SK-N-SH (cell line): ENCODE measurements around the gene NLRP11. TPM values are rescaled to one million over a fixed set of nuclear protein-coding genes. Genes with fewer than 3 reads are reported as not detected.

Experiments
- CTCF ChIA-PET: fragments of 300-600, 350-600 bp; formaldehyde crosslinking; extraction: SDS; loops from one replicate; lab custom pipeline; 2021; lab: Yijun Ruan, JAX
- POLR2A ChIA-PET: fragments of 350-600 bp; sonication (Branson Sonifier 250); formaldehyde crosslinking; extraction: SDS; loops from one replicate; lab custom pipeline; 2020; ENCODE audit warnings: antibody characterized with exemption, inconsistent platforms; lab: Yijun Ruan, JAX
- DNase-seq: peaks from one replicate; pipeline ENCODE4 v3.0.0; 2012
- H2AFZ ChIP-seq: fragments of 200-600 bp; sonication (generic); 2 replicates; pipeline ENCODE4 v1.8.1; 2016; ENCODE audit warnings: antibody characterized with exemption, mild to moderate bottlenecking, low read depth
- H3F3A ChIP-seq: fragments of 200-600 bp; sonication (generic); replicated peaks from 2 replicates; pipeline ENCODE3; 2016; ENCODE audit warnings: antibody characterized with exemption, mild to moderate bottlenecking; ENCODE audit not compliant: insufficient read depth
- H3K27ac ChIP-seq, 2 experiments: fragments of 200-500 bp in 1 of 2; fragments of 200-600 bp in 1 of 2; sonication (Bioruptor generic) in 1 of 2; sonication (generic), shearing (Covaris generic) in 1 of 2; 2 replicates each; pipeline versions ENCODE4 v1.5.1 to v1.6.1; 2014 to 2016; ENCODE audit warnings: low read depth in 2 of 2, inconsistent platforms in 1 of 2, low read length in 1 of 2, mild to moderate bottlenecking in 1 of 2, mixed read lengths in 1 of 2
- H3K27me3 ChIP-seq: fragments of 200-600 bp; sonication (generic), shearing (Covaris generic); 2 replicates; pipeline ENCODE4 v1.6.1; 2016; ENCODE audit warnings: mixed run types; ENCODE audit not compliant: insufficient read depth
- H3K36me3 ChIP-seq, 2 experiments: fragments of 200-500 bp in 1 of 2; fragments of 200-600 bp in 1 of 2; sonication (Bioruptor generic) in 1 of 2; sonication (generic) in 1 of 2; replicated peaks in 1 of 2; 2 replicates each; pipeline versions ENCODE3 to v1.5.1; 2014 to 2016; ENCODE audit warnings: low read length in 1 of 2, mild to moderate bottlenecking in 1 of 2; ENCODE audit not compliant: insufficient read depth in 2 of 2, control insufficient read depth in 1 of 2
- H3K4me1 ChIP-seq, 2 experiments: fragments of 200-500 bp in 1 of 2; fragments of 200-600 bp in 1 of 2; sonication (Bioruptor generic) in 1 of 2; sonication (generic), shearing (Covaris generic) in 1 of 2; 2 replicates each; pipeline versions ENCODE4 v1.5.1 to v1.6.1; 2014 to 2016; ENCODE audit warnings: low read depth in 1 of 2, low read length in 1 of 2, mixed run types in 1 of 2; ENCODE audit not compliant: insufficient read depth in 2 of 2, control insufficient read depth in 1 of 2
- H3K4me2 ChIP-seq: fragments of 200-600 bp; sonication (generic), shearing (Covaris generic); 2 replicates; pipeline ENCODE4 v1.6.1; 2017; ENCODE audit warnings: mixed run types
- H3K4me3 ChIP-seq, 2 experiments: fragments of 200-500 bp in 1 of 2; fragments of 200-600 bp in 1 of 2; sonication (Bioruptor generic) in 1 of 2; sonication (generic), shearing (Covaris generic) in 1 of 2; 2 replicates each; pipeline versions ENCODE4 v1.5.1 to v1.8.1; 2014 to 2016; ENCODE audit warnings: low read depth in 2 of 2, inconsistent platforms in 1 of 2, low read length in 1 of 2, mild to moderate bottlenecking in 1 of 2, mixed read lengths in 1 of 2, moderate library complexity in 1 of 2
- H3K79me2 ChIP-seq: fragments of 200-600 bp; sonication (generic); 2 replicates; pipeline ENCODE4 v1.8.1; 2017; ENCODE audit warnings: mild to moderate bottlenecking; ENCODE audit not compliant: insufficient read depth
- H3K9ac ChIP-seq: fragments of 200-600 bp; sonication (generic); 2 replicates; pipeline ENCODE4 v1.6.1; 2017; ENCODE audit warnings: mixed run types
- H3K9me2 ChIP-seq: fragments of 200-600 bp; sonication (generic); 2 replicates; pipeline ENCODE4 v1.6.1; 2017; ENCODE audit warnings: mixed run types
- H3K9me3 ChIP-seq: fragments of 200-600 bp; sonication (generic); 2 replicates; pipeline ENCODE4 v1.6.1; 2017; ENCODE audit warnings: mixed run types, mild to moderate bottlenecking, moderate library complexity
- H4K20me1 ChIP-seq: fragments of 200-600 bp; sonication (generic); 2 replicates; pipeline ENCODE4 v1.6.1; 2017; ENCODE audit warnings: mild to moderate bottlenecking, mixed run types; ENCODE audit not compliant: insufficient read depth
- EP300 ChIP-seq, 2 experiments: IDR thresholded peaks; 2 replicates each; pipeline versions ENCODE4 v1.4.0 to v1.6.1; 2012; ENCODE audit warnings: borderline replicate concordance in 1 of 2, low read depth in 1 of 2, low read length in 1 of 2
- EZH2phosphoT487 ChIP-seq: fragments of 200-600 bp; sonication (generic); IDR thresholded peaks from 2 replicates; pipeline ENCODE4 v1.6.1; 2017; ENCODE audit warnings: low read depth, mixed run types, mild to moderate bottlenecking, antibody characterized with exemption, moderate library complexity, borderline replicate concordance
- FOSL2 ChIP-seq: IDR thresholded peaks from 2 replicates; pipeline ENCODE4 v1.4.0; 2012; ENCODE audit warnings: low read depth, mild to moderate bottlenecking, moderate library complexity, borderline replicate concordance
- FOXM1 ChIP-seq: IDR thresholded peaks from 2 replicates; pipeline ENCODE4 v1.4.0; 2012; ENCODE audit warnings: low read depth, mild to moderate bottlenecking
- GATA2 ChIP-seq: sonication (generic); formaldehyde crosslinking; IDR thresholded peaks from 2 replicates; pipeline ENCODE4 v1.5.0; 2020; ENCODE audit warnings: mild to moderate bottlenecking, missing genetic modification reagents
- MXI1 ChIP-seq: IDR thresholded peaks from 2 replicates; pipeline ENCODE4 v1.6.1; 2012; ENCODE audit warnings: mild to moderate bottlenecking, low read depth, low read length, improper control_type of control experiment
- NFIC ChIP-seq: IDR thresholded peaks from 2 replicates; pipeline ENCODE4 v1.4.0; 2012; ENCODE audit warnings: borderline replicate concordance
- REST ChIP-seq: IDR thresholded peaks from 2 replicates; pipeline ENCODE4 v1.6.1; 2012; ENCODE audit warnings: mild to moderate bottlenecking, low read depth, low read length, moderate library complexity
- RXRA ChIP-seq: IDR thresholded peaks from 2 replicates; pipeline ENCODE4 v1.4.0; 2012; ENCODE audit warnings: low read depth, mild to moderate bottlenecking, borderline replicate concordance
- SMC3 ChIP-seq: IDR thresholded peaks from 2 replicates; pipeline ENCODE4 v1.6.1; 2012; ENCODE audit warnings: low read depth, low read length, improper control_type of control experiment
- TAF1 ChIP-seq: IDR thresholded peaks from 2 replicates; pipeline ENCODE4 v1.6.1; 2012; ENCODE audit warnings: low read depth, mild to moderate bottlenecking, low read length, moderate library complexity, borderline replicate concordance
- TCF12 ChIP-seq: IDR thresholded peaks from 2 replicates; pipeline ENCODE4 v1.4.0; 2012
- TEAD4 ChIP-seq: IDR thresholded peaks from 2 replicates; pipeline ENCODE4 v1.4.0; 2012; ENCODE audit warnings: mild to moderate bottlenecking, borderline replicate concordance; ENCODE audit not compliant: insufficient read depth
- YY1 ChIP-seq: IDR thresholded peaks from 2 replicates; pipeline ENCODE4 v1.4.0; 2012; ENCODE audit warnings: low read depth, mild to moderate bottlenecking
- WGBS: methylation state at CpG from one replicate; pipeline ENCODE4 v1.1.6; 2017; ENCODE audit warnings: low lambda C conversion rate; 5-methylcytosine and 5-hydroxymethylcytosine counted together
- polyA plus RNA-seq, 3 experiments: library from polyadenylated mRNA; depleted of rRNA; stranded (reverse); fragments of >200 nt; gene quantifications; 2 replicates each; pipeline ENCODE4 v1.2.3, GENCODE V29; 2012

Gene NLRP11
- polyA plus RNA-seq, 1 of the 3 experiments (the other 2 are of a cell fraction): 0.02 TPM

GRCh38 chr19:55750715-55751114 lies 81.1 kb downstream of the NLRP11 start:
- ChIA-PET POLR2A (no interaction called here), CTCF (no interaction called here)

DNA sequence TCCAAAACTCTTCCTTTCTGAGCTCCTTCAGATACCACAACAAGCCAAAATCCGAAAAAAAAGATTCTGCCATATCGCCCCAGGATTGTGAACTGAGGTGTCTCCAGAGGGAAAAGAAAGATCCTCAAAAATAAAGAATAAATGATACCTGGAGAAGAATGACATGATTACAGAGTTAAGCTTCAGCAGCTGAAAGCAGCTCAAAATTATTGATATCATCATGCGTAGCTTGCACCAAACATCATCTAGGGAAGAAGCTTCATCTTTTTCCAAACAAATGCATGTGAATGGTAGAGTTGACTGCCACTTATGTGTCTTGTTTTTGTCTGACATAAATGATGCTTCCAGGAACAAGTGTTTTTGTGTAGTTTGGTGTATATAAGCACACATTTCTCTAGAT lies 93.5 kb downstream of the NLRP11 start, which contains the start of gene NLRP9:
Gene NLRP9, minus strand, starts transcription at position 101 of the 400 bp plus-strand sequence. Its CDS starts 28 bp downstream, at position 73.
- TF ChIP-seq FOXM1 (no peak), GATA2 (no peak), MXI1 (no peak), SMC3 (no peak), RXRA (no peak), NFIC (no peak)
- H3K9ac ChIP-seq: no peak within 1 kb of the TSS
- no peak for DNase-seq
- no peak within 1 kb of the TSS for H2AFZ ChIP-seq
- ChIA-PET POLR2A (no interaction called here), CTCF (no interaction called here)
- no peaks in the 10 kb centered on the region for H3K36me3 ChIP-seq
- H3K27ac ChIP-seq: no peak within 1 kb of the TSS
- H3K4me2 ChIP-seq: no peak within 1 kb of the TSS
- no peaks in the 10 kb centered on the region for H3K79me2 ChIP-seq
- H4K20me1 ChIP-seq: no peaks in the 10 kb centered on the region
- H3K4me3 ChIP-seq: no peak within 1 kb of the TSS
- H3K27me3 ChIP-seq: peaks cover 65% of the 10 kb centered on the region
- no peaks in the 10 kb centered on the region for H3F3A ChIP-seq
- no peaks in the 10 kb centered on the region for H3K9me2 ChIP-seq
- WGBS: 4% methylated on average over 3 of the region's 3 CpGs
- no peaks in the 10 kb centered on the region for H3K4me1 ChIP-seq
- no peaks in the 10 kb centered on the region for H3K9me3 ChIP-seq

More at GRCh38 chr19:55750715-55751114, 81.1 kb downstream of the NLRP11 start:
- Histone ChIP-seq H3K4me3 (no peak overlapping the region), H2AFZ (no peak overlapping the region), H3F3A (no peaks in the 10 kb centered on the region), H3K27ac (no peak overlapping the region), H3K4me1 (no peaks in the 10 kb centered on the region), H3K4me2 (no peak overlapping the region), H3K79me2 (no peaks in the 10 kb centered on the region; the same call in 1 of the 2 replicates), H3K9me3 (no peaks in the 10 kb centered on the region), H3K9me2 (no peaks in the 10 kb centered on the region), H3K9ac (no peak overlapping the region), H3K36me3 (no peaks in the 10 kb centered on the region), H4K20me1 (no peaks in the 10 kb centered on the region), H3K27me3 (peaks cover 61% of the 10 kb centered on the region; the same call in 1 of the 2 replicates)
- DNase-seq: no peak
- WGBS: 2% methylated on average over 6 of the region's 6 CpGs
- no peak for TF ChIP-seq REST
- TF ChIP-seq TCF12: no peak
- no peak for TF ChIP-seq TEAD4
- no peak for TF ChIP-seq FOXM1
- no peak for TF ChIP-seq TAF1
- no peak for TF ChIP-seq FOSL2
- TF ChIP-seq EZH2phosphoT487: no peak
- no peak for TF ChIP-seq YY1
- TF ChIP-seq EP300 (IDR thresholded peaks at IDR 0.05; ENCODE audit: borderline replicate concordance in 1 of 2, low read depth in 1 of 2, low read length in 1 of 2): no peak

Other genes starting within 250 kb of the NLRP11 start
- 5.2 and 5.7 TPM in 2 replicates for gene FIZ1, start 232.5 kb downstream of the NLRP11 start, polyA plus RNA-seq (2012; rRNA removed)
- gene ZNF524, start 231.7 kb downstream of the NLRP11 start, polyA plus RNA-seq (2012; rRNA removed): 7.2 and 7.3 TPM in 2 replicates
- gene ZNF865, start 226.4 kb downstream of the NLRP11 start, polyA plus RNA-seq (2012; rRNA removed): 3.4 and 5.0 TPM in 2 replicates
- gene ZNF784, start 207.4 kb downstream of the NLRP11 start, polyA plus RNA-seq (2012; rRNA removed): 5.0 and 5.5 TPM in 2 replicates
- 14.0 and 21.9 TPM in 2 replicates for gene ZNF580, start 191.0 kb downstream of the NLRP11 start, polyA plus RNA-seq (2012; rRNA removed)
- gene ZNF581, start 188.3 kb downstream of the NLRP11 start, polyA plus RNA-seq (2012; rRNA removed): 24.2 and 24.7 TPM in 2 replicates
- 20.1 and 27.1 TPM in 2 replicates for gene CCDC106, start 183.8 kb downstream of the NLRP11 start, polyA plus RNA-seq (2012; rRNA removed)
- gene U2AF2, start 177.0 kb downstream of the NLRP11 start, polyA plus RNA-seq (2012; rRNA removed): 217 and 321 TPM in 2 replicates
- gene EPN1, start 156.8 kb downstream of the NLRP11 start, polyA plus RNA-seq (2012; rRNA removed): 72.0 and 134 TPM in 2 replicates
- gene NLRP9, start 93.6 kb downstream of the NLRP11 start, polyA plus RNA-seq (2012; rRNA removed): not detected in 2 replicates
- 0.06 TPM in 1 of 2 replicates, not detected in the other for gene RFPL4A, start 72.9 kb downstream of the NLRP11 start, polyA plus RNA-seq (2012; rRNA removed)
- not detected in 2 replicates for gene RFPL4AL1, start 62.9 kb downstream of the NLRP11 start, polyA plus RNA-seq (2012; rRNA removed)
- gene NLRP4, start 4.5 kb upstream of the NLRP11 start, polyA plus RNA-seq (2012; rRNA removed): 0.02 and 0.03 TPM in 2 replicates
- not detected in 2 replicates for gene NLRP13, start 100.3 kb upstream of the NLRP11 start, polyA plus RNA-seq (2012; rRNA removed)
- not detected in 2 replicates for gene NLRP8, start 115.8 kb upstream of the NLRP11 start, polyA plus RNA-seq (2012; rRNA removed)
- gene NLRP5, start 154.8 kb upstream of the NLRP11 start, polyA plus RNA-seq (2012; rRNA removed): not detected in 2 replicates